Measurements from ENCODE around the gene BIN1.

BIN1 gene

GRCh38 chr2:127100251-127101047 lies 6.5 kb downstream of the BIN1 start:
- no CpG with 5 or more reads among the region's 15 CpGs for WGBS (ENCODE audit: extremely low coverage, insufficient coverage, insufficient read length)
- H4K12ac ChIP-seq (ENCODE audit: low read depth, low read length), result no peak overlapping the region
- H3K79me2 ChIP-seq (ENCODE audit: control insufficient read depth, insufficient read depth, low read length, poor library complexity), result no peaks in the 10 kb centered on the region
- no peaks in the 10 kb centered on the region for H3K36me3 ChIP-seq (ENCODE audit: control insufficient read depth in 1 of 2, insufficient read depth in 2 of 2, low read length in 2 of 2)
- no peak overlapping the region for H3K27ac ChIP-seq (ENCODE audit: low read depth, low read length)
- no peak overlapping the region for H4K8ac ChIP-seq (ENCODE audit: low read depth, low read length)
- H3K9me3 ChIP-seq (ENCODE audit: insufficient read depth, low read depth, low read length), result no peaks in the 10 kb centered on the region
- H2AFZ ChIP-seq (ENCODE audit: insufficient read depth, low read length, poor library complexity), result no peak overlapping the region
- H4K91ac ChIP-seq (ENCODE audit: low read depth, low read length), result no peak overlapping the region
- no peak overlapping the region for H2BK5ac ChIP-seq (ENCODE audit: low read depth, low read length, poor library complexity)
- no peak overlapping the region for H3K4me2 ChIP-seq (ENCODE audit: low read length)
- peaks cover 14 to 17% of the 10 kb centered on the region in 2 experiments for H3K4me1 ChIP-seq (ENCODE audit: control insufficient read depth in 1 of 2, insufficient read depth in 2 of 2, low read length in 2 of 2)
- H3K79me1 ChIP-seq (ENCODE audit: low read length), result no peaks in the 10 kb centered on the region
- H3K23ac ChIP-seq (ENCODE audit: low read length), result no peak overlapping the region
- no peak overlapping the region for H3K18ac ChIP-seq (ENCODE audit: low read length)
- DNase-seq, result peak; percentile 73 to 88
- no peak overlapping the region for H3K14ac ChIP-seq (ENCODE audit: low read length)
- no peak overlapping the region for H2BK12ac ChIP-seq (ENCODE audit: low read length)
- H2BK120ac ChIP-seq (ENCODE audit: insufficient read depth, low read length, poor library complexity), result no peak overlapping the region
- H3K9ac ChIP-seq (ENCODE audit: low read length), result no peak overlapping the region
- no peak overlapping the region for H3K4ac ChIP-seq (ENCODE audit: low read depth, low read length)
- no peaks in the 10 kb centered on the region for H3K27me3 ChIP-seq (ENCODE audit: insufficient read depth, low read length)
- no peak overlapping the region for H2AK5ac ChIP-seq (ENCODE audit: low read length)
- no peak overlapping the region for H3K4me3 ChIP-seq (ENCODE audit: low read depth, low read length)

- Histone ChIP-seq H3K4me3 (ENCODE audit: low read depth, low read length) (no peak overlapping the region), H3K9ac (ENCODE audit: low read length) (no peak overlapping the region), H3K18ac (ENCODE audit: low read length) (no peak overlapping the region), H3K9me3 (ENCODE audit: insufficient read depth, low read depth, low read length) (no peaks in the 10 kb centered on the region), H3K23ac (ENCODE audit: low read length) (no peak overlapping the region), H3K79me1 (ENCODE audit: low read length) (no peaks in the 10 kb centered on the region), H4K12ac (ENCODE audit: low read depth, low read length) (no peak overlapping the region), H3K4ac (ENCODE audit: low read depth, low read length) (no peak overlapping the region), H3K27me3 (ENCODE audit: insufficient read depth, low read length) (no peaks in the 10 kb centered on the region), H3K36me3 (ENCODE audit: control insufficient read depth in 1 of 2, insufficient read depth in 2 of 2, low read length in 2 of 2) (no peaks in the 10 kb centered on the region), H4K8ac (ENCODE audit: low read depth, low read length) (no peak overlapping the region), H3K4me1 (ENCODE audit: control insufficient read depth in 1 of 2, insufficient read depth in 2 of 2, low read length in 2 of 2) (peaks cover 18 to 20% of the 10 kb centered on the region in 2 experiments), H3K79me2 (ENCODE audit: control insufficient read depth, insufficient read depth, low read length, poor library complexity) (no peaks in the 10 kb centered on the region), H2BK120ac (ENCODE audit: insufficient read depth, low read length, poor library complexity) (no peak overlapping the region), H3K27ac (ENCODE audit: low read depth, low read length) (no peak overlapping the region), H4K91ac (ENCODE audit: low read depth, low read length) (no peak overlapping the region), H3K4me2 (ENCODE audit: low read length) (no peak overlapping the region), H2BK5ac (ENCODE audit: low read depth, low read length, poor library complexity) (no peak overlapping the region), H3K14ac (ENCODE audit: low read length) (no peak overlapping the region), H2AK5ac (ENCODE audit: low read length) (no peak overlapping the region), H2AFZ (ENCODE audit: insufficient read depth, low read length, poor library complexity) (no peak overlapping the region), H2BK12ac (ENCODE audit: low read length) (no peak overlapping the region)
- no peak for DNase-seq
- WGBS (ENCODE audit: extremely low coverage, insufficient coverage, insufficient read length), result no CpG with 5 or more reads among the region's 7 CpGs
Observed at GRCh38 chr2:127098711-127099110, 8.2 kb downstream of the BIN1 start.

- Histone ChIP-seq H4K91ac (ENCODE audit: low read depth, low read length) (no peak overlapping the region), H3K23ac (ENCODE audit: low read length) (no peak overlapping the region), H2BK120ac (ENCODE audit: insufficient read depth, low read length, poor library complexity) (no peak overlapping the region), H3K79me2 (ENCODE audit: control insufficient read depth, insufficient read depth, low read length, poor library complexity) (no peaks in the 10 kb centered on the region), H2BK5ac (ENCODE audit: low read depth, low read length, poor library complexity) (no peak overlapping the region), H3K4me2 (ENCODE audit: low read length) (no peak overlapping the region), H3K4me3 (ENCODE audit: low read depth, low read length) (no peak overlapping the region), H3K18ac (ENCODE audit: low read length) (no peak overlapping the region), H2AFZ (ENCODE audit: insufficient read depth, low read length, poor library complexity) (no peak overlapping the region), H3K9me3 (ENCODE audit: insufficient read depth, low read depth, low read length) (no peaks in the 10 kb centered on the region), H3K27me3 (ENCODE audit: insufficient read depth, low read length) (no peaks in the 10 kb centered on the region), H3K36me3 (ENCODE audit: control insufficient read depth in 1 of 2, insufficient read depth in 2 of 2, low read length in 2 of 2) (no peaks in the 10 kb centered on the region), H2BK12ac (ENCODE audit: low read length) (no peak overlapping the region), H3K14ac (ENCODE audit: low read length) (no peak overlapping the region), H2AK5ac (ENCODE audit: low read length) (no peak overlapping the region), H4K8ac (ENCODE audit: low read depth, low read length) (no peak overlapping the region), H3K9ac (ENCODE audit: low read length) (no peak overlapping the region), H4K12ac (ENCODE audit: low read depth, low read length) (no peak overlapping the region), H3K4me1 (ENCODE audit: control insufficient read depth in 1 of 2, insufficient read depth in 2 of 2, low read length in 2 of 2) (peaks cover 24 to 25% of the 10 kb centered on the region in 2 experiments), H3K4ac (ENCODE audit: low read depth, low read length) (no peak overlapping the region), H3K27ac (ENCODE audit: low read depth, low read length) (no peak overlapping the region), H3K79me1 (ENCODE audit: low read length) (no peaks in the 10 kb centered on the region)
- DNase-seq, result no peak
- WGBS (ENCODE audit: extremely low coverage, insufficient coverage, insufficient read length), result no CpG with 5 or more reads among the region's 16 CpGs
Observed at GRCh38 chr2:127097841-127098651, 8.9 kb downstream of the BIN1 start.

- Histone ChIP-seq H3K9ac (ENCODE audit: low read length) (no peak overlapping the region), H3K79me1 (ENCODE audit: low read length) (no peaks in the 10 kb centered on the region), H3K4me1 (ENCODE audit: control insufficient read depth in 1 of 2, insufficient read depth in 2 of 2, low read length in 2 of 2) (peaks cover 28 to 29% of the 10 kb centered on the region in 2 experiments), H3K23ac (ENCODE audit: low read length) (no peak overlapping the region), H3K4me3 (ENCODE audit: low read depth, low read length) (no peak overlapping the region), H3K9me3 (ENCODE audit: insufficient read depth, low read depth, low read length) (no peaks in the 10 kb centered on the region), H3K27ac (ENCODE audit: low read depth, low read length) (no peak overlapping the region), H4K8ac (ENCODE audit: low read depth, low read length) (no peak overlapping the region), H3K14ac (ENCODE audit: low read length) (no peak overlapping the region), H4K91ac (ENCODE audit: low read depth, low read length) (no peak overlapping the region), H3K4me2 (ENCODE audit: low read length) (no peak overlapping the region), H3K4ac (ENCODE audit: low read depth, low read length) (no peak overlapping the region), H4K12ac (ENCODE audit: low read depth, low read length) (no peak overlapping the region), H2AFZ (ENCODE audit: insufficient read depth, low read length, poor library complexity) (no peak overlapping the region), H3K36me3 (ENCODE audit: control insufficient read depth in 1 of 2, insufficient read depth in 2 of 2, low read length in 2 of 2) (no peaks in the 10 kb centered on the region), H2BK120ac (ENCODE audit: insufficient read depth, low read length, poor library complexity) (no peak overlapping the region), H2BK5ac (ENCODE audit: low read depth, low read length, poor library complexity) (no peak overlapping the region), H2AK5ac (ENCODE audit: low read length) (no peak overlapping the region), H2BK12ac (ENCODE audit: low read length) (no peak overlapping the region), H3K79me2 (ENCODE audit: control insufficient read depth, insufficient read depth, low read length, poor library complexity) (no peaks in the 10 kb centered on the region), H3K18ac (ENCODE audit: low read length) (no peak overlapping the region), H3K27me3 (ENCODE audit: insufficient read depth, low read length) (no peaks in the 10 kb centered on the region)
- no peak for DNase-seq
- no CpG with 5 or more reads among the region's 3 CpGs for WGBS (ENCODE audit: extremely low coverage, insufficient coverage, insufficient read length)
Observed at GRCh38 chr2:127097471-127097765, 9.5 kb downstream of the BIN1 start.
